ENCODE results near the gene RIMBP2.

The RIMBP2 gene

GRCh38 chr12:130639476-130640424 is 76.3 kb downstream of the RIMBP2 start:
- DNase-seq (ENCODE audit: low read depth) = no peak
- TF ChIP-seq, protein P1, sequence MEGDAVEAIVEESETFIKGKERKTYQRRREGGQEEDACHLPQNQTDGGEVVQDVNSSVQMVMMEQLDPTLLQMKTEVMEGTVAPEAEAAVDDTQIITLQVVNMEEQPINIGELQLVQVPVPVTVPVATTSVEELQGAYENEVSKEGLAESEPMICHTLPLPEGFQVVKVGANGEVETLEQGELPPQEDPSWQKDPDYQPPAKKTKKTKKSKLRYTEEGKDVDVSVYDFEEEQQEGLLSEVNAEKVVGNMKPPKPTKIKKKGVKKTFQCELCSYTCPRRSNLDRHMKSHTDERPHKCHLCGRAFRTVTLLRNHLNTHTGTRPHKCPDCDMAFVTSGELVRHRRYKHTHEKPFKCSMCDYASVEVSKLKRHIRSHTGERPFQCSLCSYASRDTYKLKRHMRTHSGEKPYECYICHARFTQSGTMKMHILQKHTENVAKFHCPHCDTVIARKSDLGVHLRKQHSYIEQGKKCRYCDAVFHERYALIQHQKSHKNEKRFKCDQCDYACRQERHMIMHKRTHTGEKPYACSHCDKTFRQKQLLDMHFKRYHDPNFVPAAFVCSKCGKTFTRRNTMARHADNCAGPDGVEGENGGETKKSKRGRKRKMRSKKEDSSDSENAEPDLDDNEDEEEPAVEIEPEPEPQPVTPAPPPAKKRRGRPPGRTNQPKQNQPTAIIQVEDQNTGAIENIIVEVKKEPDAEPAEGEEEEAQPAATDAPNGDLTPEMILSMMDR (IDR thresholded peaks at IDR 0.05; ENCODE audit: insufficient read depth, low read depth, low read length, missing control alignments) = no peak
- no peak overlapping the region for H3K4me3 ChIP-seq (ENCODE audit: low read length)

DNA sequence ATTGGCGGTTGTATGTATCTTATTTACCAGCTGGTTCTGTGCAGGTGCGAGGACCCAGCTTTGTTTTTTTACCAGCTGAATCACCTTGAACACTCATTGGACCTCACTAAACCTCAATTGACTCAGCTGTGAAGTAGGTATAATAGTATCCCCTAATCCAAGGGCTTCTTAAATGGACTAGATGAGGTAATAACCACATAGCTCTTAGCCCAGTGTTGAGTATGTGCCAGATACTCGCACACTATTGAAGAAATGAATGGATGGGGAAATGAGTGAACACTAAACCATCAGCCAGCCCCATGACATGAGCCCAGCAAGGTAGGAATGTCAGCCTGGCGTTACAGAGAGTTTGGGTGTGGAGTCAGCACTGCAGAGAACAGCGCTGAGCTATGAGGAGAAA is 79.7 kb downstream of the RIMBP2 start:
- no peak for DNase-seq (ENCODE audit: low read depth)
- TF ChIP-seq, protein P1 (IDR thresholded peaks at IDR 0.05; ENCODE audit: insufficient read depth, low read depth, low read length, missing control alignments) = no peak
- H3K4me3 ChIP-seq (ENCODE audit: low read length) = no peak overlapping the region

DNA sequence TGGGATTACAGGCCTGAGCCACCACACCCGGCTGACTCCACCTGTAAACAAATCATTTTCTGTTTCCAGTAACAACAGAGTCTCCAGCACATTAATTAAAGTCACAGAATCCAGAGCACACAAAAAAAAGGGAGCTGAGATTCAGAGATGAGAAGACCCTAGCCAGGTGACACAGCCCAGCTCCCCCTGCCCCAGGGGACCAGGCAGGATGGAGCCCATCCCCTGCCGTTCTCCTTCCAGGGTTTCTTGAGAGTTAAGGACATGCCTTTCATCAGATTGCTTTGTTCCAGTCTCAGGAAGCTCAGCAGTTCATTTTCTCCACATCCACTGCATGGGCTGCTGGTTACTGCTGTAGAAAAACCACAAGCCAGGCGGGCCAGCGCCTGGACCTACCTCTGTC is 81.2 kb downstream of the RIMBP2 start:
- no peak overlapping the region for H3K4me3 ChIP-seq (ENCODE audit: low read length)
- DNase-seq (ENCODE audit: low read depth) = no peak
- TF ChIP-seq, protein P1 (IDR thresholded peaks at IDR 0.05; ENCODE audit: insufficient read depth, low read depth, low read length, missing control alignments) = no peak

GRCh38 chr12:130633771-130634170 is 82.3 kb downstream of the RIMBP2 start:
- H3K4me3 ChIP-seq (ENCODE audit: low read length) = no peak overlapping the region
- peak; percentile 7 for DNase-seq (ENCODE audit: low read depth)
- TF ChIP-seq, protein P1 (IDR thresholded peaks at IDR 0.05; ENCODE audit: insufficient read depth, low read depth, low read length, missing control alignments) = no peak

DNA sequence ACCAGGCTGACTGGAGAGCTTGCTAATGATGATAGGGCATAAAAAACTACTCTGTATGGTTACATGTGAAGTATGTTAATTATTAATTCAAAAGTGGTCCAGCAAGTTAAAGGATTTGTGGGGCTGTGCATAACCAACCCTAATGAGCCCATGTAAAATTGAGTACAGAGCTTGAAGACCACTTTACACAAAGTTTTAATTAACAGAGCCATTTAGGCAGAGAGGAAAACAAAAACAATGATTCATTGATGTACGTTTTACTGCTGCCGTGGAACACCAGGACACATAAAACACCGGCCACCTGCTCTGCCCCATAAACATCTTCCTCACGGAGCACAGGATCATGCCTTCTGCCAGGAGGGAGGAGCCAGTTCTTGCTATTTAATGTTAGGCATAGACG is 83.5 kb downstream of the RIMBP2 start:
- TF ChIP-seq, protein P1 (IDR thresholded peaks at IDR 0.05; ENCODE audit: insufficient read depth, low read depth, low read length, missing control alignments) = no peak
- no peak overlapping the region for H3K4me3 ChIP-seq (ENCODE audit: low read length)
- no peak for DNase-seq (ENCODE audit: low read depth)

DNA sequence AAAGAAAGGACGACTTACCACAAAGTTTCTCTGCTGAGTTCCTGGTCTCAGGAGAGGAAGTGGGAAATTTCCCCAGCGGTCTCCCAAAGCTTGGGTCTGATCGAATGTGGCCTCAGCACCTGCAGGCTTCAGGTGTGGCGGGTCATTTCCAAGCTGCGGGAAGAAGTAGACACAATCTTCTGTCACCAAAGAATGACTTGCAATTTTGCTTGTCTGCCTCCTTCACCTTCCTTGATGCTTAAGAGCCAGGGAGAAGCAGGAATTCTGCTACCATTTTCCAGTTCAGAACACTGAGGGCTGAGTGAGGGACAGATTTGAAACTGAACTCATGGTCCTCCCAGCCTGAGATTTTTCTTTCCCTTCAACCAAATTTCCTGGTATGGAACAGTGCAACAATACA is 87.8 kb downstream of the RIMBP2 start:
- no peak for DNase-seq (ENCODE audit: low read depth)
- TF ChIP-seq, protein P1 (IDR thresholded peaks at IDR 0.05; ENCODE audit: insufficient read depth, low read depth, low read length, missing control alignments) = no peak
- H3K4me3 ChIP-seq (ENCODE audit: low read length) = no peak overlapping the region

GRCh38 chr12:130627175-130627574 is 88.9 kb downstream of the RIMBP2 start:
- no peak for DNase-seq (ENCODE audit: low read depth)
- TF ChIP-seq, protein P1 (IDR thresholded peaks at IDR 0.05; ENCODE audit: insufficient read depth, low read depth, low read length, missing control alignments) = no peak
- no peak overlapping the region for H3K4me3 ChIP-seq (ENCODE audit: low read length)

Data from epithelial cell of esophagus (primary cell).